Cardiac fibroblast (primary cell): ENCODE measurements around the gene EEF1AKMT4.

Experiments used
- DNase-seq, 2 donors: peaks; one replicate each; pipeline versions ENCODE4 v3.0.0 to v3.0.0-alpha.2; 2010; ENCODE audit warnings: low read depth in 2 of 2
- H3K4me3 ChIP-seq, 2 donors: replicated peaks in 1 of 2; 1 replicate in 1 of 2; 2 replicates in 1 of 2; pipeline ENCODE4 v1.5.1; 2011; ENCODE audit warnings: low read depth in 2 of 2, low read length in 2 of 2, mild to moderate bottlenecking in 2 of 2, moderate library complexity in 1 of 2
- TF ChIP-seq, protein P1 (sequence below): IDR thresholded peaks from one replicate; pipeline ENCODE4 v1.5.1; 2011; ENCODE audit warnings: low read depth, mild to moderate bottlenecking, low read length, inconsistent platforms

Gene EEF1AKMT4

DNA sequence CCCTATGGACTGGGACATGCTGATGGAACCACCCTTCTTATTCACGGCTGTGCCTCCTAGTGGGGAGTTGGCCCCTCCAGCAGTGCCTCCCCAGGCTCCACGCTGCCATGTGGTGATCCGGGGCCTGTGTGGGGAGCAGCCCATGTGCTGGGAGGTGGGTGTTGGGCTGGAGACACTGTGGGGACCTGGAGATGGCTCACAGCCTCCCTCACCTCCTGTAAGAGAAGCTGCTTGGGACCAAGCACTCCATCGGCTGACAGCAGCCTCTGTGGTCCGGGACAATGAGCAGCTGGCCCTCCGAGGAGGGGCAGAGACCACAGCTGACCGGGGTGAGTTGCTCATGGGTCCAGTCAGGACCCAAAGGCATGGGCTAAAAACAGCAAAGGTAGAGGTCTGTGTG lies 9.8 kb upstream of the EEF1AKMT4 start:
- TF ChIP-seq, protein P1, sequence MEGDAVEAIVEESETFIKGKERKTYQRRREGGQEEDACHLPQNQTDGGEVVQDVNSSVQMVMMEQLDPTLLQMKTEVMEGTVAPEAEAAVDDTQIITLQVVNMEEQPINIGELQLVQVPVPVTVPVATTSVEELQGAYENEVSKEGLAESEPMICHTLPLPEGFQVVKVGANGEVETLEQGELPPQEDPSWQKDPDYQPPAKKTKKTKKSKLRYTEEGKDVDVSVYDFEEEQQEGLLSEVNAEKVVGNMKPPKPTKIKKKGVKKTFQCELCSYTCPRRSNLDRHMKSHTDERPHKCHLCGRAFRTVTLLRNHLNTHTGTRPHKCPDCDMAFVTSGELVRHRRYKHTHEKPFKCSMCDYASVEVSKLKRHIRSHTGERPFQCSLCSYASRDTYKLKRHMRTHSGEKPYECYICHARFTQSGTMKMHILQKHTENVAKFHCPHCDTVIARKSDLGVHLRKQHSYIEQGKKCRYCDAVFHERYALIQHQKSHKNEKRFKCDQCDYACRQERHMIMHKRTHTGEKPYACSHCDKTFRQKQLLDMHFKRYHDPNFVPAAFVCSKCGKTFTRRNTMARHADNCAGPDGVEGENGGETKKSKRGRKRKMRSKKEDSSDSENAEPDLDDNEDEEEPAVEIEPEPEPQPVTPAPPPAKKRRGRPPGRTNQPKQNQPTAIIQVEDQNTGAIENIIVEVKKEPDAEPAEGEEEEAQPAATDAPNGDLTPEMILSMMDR, result no peak
- no peak for DNase-seq
- H3K4me3 ChIP-seq, result no peak overlapping the region

GRCh38 chr3:184240384-184241140 lies 8.9 kb upstream of the EEF1AKMT4 start:
- no peak overlapping the region for H3K4me3 ChIP-seq
- TF ChIP-seq, protein P1, result no peak
- peak; percentile 36 to 39 for DNase-seq

- no peak overlapping the region for H3K4me3 ChIP-seq
- DNase-seq, result no peak
- TF ChIP-seq, protein P1, result no peak
Measured at GRCh38 chr3:184241141-184241446, 8.4 kb upstream of the EEF1AKMT4 start.

DNA sequence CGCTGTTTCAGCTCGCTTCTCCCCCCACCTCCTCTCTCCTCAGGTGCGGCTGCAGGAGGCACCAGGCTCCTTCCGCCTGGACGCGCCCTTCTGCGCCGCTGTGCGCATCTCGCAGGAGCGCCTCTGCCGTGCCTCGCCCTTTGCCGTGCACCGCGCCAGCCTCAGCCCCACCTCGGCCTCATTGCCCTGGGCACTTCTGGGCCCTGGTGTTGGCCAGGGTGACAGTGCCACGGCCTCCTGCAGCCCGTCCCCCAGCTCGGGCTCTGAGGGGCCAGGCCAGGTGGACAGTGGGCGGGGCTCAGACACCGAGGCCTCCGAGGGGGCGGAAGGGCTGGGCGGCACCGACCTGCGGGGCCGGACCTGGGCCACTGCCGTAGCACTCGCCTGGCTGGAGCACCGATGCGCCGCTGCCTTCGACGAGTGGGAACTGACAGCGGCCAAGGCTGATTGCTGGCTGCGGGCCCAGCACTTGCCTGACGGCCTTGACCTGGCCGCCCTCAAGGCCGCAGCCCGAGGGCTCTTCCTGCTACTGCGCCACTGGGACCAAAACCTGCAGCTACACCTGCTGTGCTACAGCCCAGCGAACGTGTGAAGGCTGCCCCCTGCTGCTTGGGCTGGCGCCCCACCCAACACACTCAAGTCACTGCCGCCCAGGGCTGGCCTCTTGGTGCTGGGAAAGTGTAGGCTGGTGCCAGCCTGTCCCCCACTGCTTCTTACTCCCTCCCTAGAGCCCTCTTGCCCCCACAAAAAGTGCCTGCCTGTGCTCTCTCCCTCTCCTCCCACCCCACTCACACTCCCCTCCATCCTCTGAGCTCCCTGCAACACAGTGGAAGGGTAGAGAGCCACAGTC lies 7.8 kb upstream of the EEF1AKMT4 start:
- TF ChIP-seq, protein P1, result peak; percentile 57
- DNase-seq, result peak; percentile 52 to 64
- H3K4me3 ChIP-seq, result no peak overlapping the region

- TF ChIP-seq, protein P1, result no peak
- no peak overlapping the region for H3K4me3 ChIP-seq
- DNase-seq, result no peak
Measured at GRCh38 chr3:184242297-184242685, 7.2 kb upstream of the EEF1AKMT4 start.

DNA sequence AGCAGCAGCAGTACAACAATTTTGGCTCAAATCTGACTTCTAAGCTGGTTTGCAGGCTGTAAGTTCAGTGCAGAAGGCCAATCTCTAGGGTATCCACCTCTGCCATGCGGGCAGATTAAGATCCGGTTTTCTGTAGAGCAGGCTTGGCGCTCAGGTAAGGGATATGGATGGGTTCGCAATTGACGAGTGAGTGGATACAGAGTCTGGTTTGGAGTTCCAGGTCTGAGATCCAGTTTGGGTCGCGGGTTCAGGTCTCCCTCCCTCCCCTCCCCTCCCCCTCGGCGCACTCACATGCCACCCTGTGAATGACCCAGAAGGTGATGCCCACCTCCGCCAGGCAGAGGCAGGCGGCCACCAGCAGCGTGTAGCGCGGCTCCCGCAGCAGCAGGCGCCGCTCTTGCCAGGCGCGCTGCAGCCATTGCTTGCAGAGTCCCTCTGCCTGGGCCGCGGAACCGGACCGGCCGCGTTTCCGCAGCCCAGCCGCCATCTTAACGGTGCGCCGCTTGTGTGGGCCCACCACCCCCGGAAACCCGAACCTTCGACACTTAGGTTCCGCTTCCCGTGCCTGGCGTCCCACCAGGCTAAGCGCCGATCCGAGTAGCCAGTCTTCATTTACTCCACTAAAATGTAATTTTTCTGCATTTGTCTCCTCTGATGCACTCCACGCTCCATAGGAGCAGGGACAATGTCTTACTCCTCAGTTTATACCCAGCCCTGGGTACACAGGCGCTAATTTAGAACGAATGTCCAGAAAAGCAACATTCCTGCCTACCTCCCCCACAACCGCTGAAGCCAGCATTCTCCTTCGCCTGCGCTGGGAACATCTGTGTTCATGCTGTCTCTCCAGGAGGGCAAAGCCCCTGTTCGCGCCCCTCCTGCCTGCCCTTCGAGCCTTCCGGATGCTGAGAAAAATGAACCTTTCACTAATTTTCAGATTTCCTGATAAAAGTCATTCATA lies 739 bp upstream of the EEF1AKMT4 start, which contains the start of gene ALG3:
TSS of gene ALG3 (minus strand) at position 509 of the 958 bp plus-strand sequence. CDS start at position 487, 22 bp downstream.
- TF ChIP-seq, protein P1, result no peak
- DNase-seq, result peak; percentile 93 to 94

More for the DNA sequence above, 739 bp upstream of the EEF1AKMT4 start, which contains the start of gene ALG3:
- peak within 1 kb of the TSS; percentile 97 for H3K4me3 ChIP-seq
